Hepatocyte (in vitro differentiated cells): ENCODE data around the gene ZNF519.

Experiments used
- EZH2 ChIP-seq: fragments of 200-600 bp; sonication (generic); IDR thresholded peaks from 2 replicates; pipeline ENCODE4 v1.6.1; 2016; ENCODE audit warnings: antibody characterized with exemption, mild to moderate bottlenecking, borderline replicate concordance
- EZH2phosphoT487 ChIP-seq: fragments of 200-600 bp; sonication (generic); IDR thresholded peaks from one replicate; pipeline ENCODE4 v1.6.1; 2018; ENCODE audit warnings: antibody characterized with exemption, mild to moderate bottlenecking, low read depth, moderate library complexity; ENCODE audit not compliant: unreplicated experiment, severe bottlenecking
- TF ChIP-seq, protein P1 (sequence below): fragments of 200-600 bp; sonication (generic); IDR thresholded peaks from 2 replicates; pipeline ENCODE4 v1.5.1; 2016; ENCODE audit warnings: antibody characterized with exemption, mild to moderate bottlenecking; ENCODE audit not compliant: poor library complexity

DNA sequence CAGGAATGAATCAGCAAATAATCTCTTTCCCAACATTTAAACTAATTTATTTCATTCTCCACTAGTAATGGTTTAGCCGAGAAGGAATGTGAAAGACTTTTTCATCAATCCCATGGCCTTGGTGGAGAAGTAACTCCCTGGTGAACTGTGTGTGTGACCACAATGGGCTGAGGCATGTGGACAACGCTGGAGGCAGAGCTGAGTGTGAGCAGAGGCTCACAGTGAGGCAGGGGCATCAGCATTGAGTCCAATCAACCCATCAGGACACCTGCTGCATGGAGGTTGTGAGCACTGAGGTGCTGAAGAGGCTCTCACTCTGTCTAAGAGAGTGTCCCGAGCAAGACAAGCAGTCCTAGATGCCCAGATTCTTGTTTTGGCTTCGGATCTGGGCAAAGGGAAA is 78.6 kb downstream of the ZNF519 start:
- TF ChIP-seq, protein P1, sequence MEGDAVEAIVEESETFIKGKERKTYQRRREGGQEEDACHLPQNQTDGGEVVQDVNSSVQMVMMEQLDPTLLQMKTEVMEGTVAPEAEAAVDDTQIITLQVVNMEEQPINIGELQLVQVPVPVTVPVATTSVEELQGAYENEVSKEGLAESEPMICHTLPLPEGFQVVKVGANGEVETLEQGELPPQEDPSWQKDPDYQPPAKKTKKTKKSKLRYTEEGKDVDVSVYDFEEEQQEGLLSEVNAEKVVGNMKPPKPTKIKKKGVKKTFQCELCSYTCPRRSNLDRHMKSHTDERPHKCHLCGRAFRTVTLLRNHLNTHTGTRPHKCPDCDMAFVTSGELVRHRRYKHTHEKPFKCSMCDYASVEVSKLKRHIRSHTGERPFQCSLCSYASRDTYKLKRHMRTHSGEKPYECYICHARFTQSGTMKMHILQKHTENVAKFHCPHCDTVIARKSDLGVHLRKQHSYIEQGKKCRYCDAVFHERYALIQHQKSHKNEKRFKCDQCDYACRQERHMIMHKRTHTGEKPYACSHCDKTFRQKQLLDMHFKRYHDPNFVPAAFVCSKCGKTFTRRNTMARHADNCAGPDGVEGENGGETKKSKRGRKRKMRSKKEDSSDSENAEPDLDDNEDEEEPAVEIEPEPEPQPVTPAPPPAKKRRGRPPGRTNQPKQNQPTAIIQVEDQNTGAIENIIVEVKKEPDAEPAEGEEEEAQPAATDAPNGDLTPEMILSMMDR, result no peak
- no peak for TF ChIP-seq EZH2
- no peak for TF ChIP-seq EZH2phosphoT487
